Left lung (tissue), 10 donors: ENCODE measurements around the gene ARHGAP40. TPM values are rescaled to one million over a fixed set of nuclear protein-coding genes. Genes with fewer than 3 reads are reported as not detected.

Experiments used
- ATAC-seq: fragments of 200-7000 bp; cut with Tn5 transposase; one replicate; pipeline ENCODE4 v1.9.1; 2020; ENCODE audit warnings: moderate library complexity
- DNase-seq, 4 donors: peaks; one replicate each; pipeline ENCODE4 v3.0.0-alpha.2; 2013 to 2020
- H3K27ac ChIP-seq, 2 donors: fragments of 200-600 bp; sonication (generic) in 1 of 2; one replicate each; pipeline versions ENCODE4 v1.5.0 to v1.8.0; 2020 to 2021
- H3K27me3 ChIP-seq, 2 donors: fragments of 200-600 bp; sonication (generic) in 1 of 2; one replicate each; pipeline versions ENCODE4 v1.5.0 to v1.8.0; 2020 to 2021
- H3K36me3 ChIP-seq, 2 donors: fragments of 200-600 bp; sonication (generic) in 1 of 2; one replicate each; pipeline versions ENCODE4 v1.5.0 to v1.8.0; 2020 to 2021
- H3K4me1 ChIP-seq, 2 donors: fragments of 200-600 bp; one replicate each; pipeline ENCODE4 v1.8.0; 2021
- H3K4me3 ChIP-seq, 2 donors: fragments of 200-600 bp; sonication (generic) in 1 of 2; one replicate each; pipeline versions ENCODE4 v1.5.0 to v1.8.0; 2020 to 2021; ENCODE audit warnings: mild to moderate bottlenecking in 1 of 2
- H3K9me3 ChIP-seq, 2 donors: fragments of 200-600 bp; sonication (generic) in 1 of 2; one replicate each; pipeline versions ENCODE4 v1.5.0 to v1.8.0; 2020 to 2021
- intact Hi-C, 2 donors: fragments of 100-400 bp; cut with DNase I; formaldehyde crosslinking; loops; one replicate each; pipeline versions ENCODE4 v1.11.2 to v1.14.2; 2022
- polyA plus RNA-seq, 6 donors: library from polyadenylated mRNA; unstranded; fragments of 120-200 nt; gene quantifications; one replicate each; pipeline ENCODE4 v1.2.1, GENCODE V29; 2013; ENCODE audit not compliant: insufficient read length in 6 of 6
- total RNA-seq, 2 donors: library from RNA; stranded (reverse); fragmentation: NEBNext Ultra II Directional; extraction: Animal tissue kit (Norgen Biotek cat#: 25700); gene quantifications; one replicate each; pipeline ENCODE4 v1.2.1, GENCODE V29; 2021
- TF ChIP-seq, protein P1 (sequence below), 2 donors: fragments of 200-600 bp; sonication (generic) in 1 of 2; IDR thresholded peaks; one replicate each; pipeline versions ENCODE4 v1.5.0 to v1.8.0; 2021; ENCODE audit warnings: antibody characterized with exemption in 2 of 2
- donor health status: DM: no; HTN: yes; CAD: no.
- donor health status: DM: no; HTN: no; CAD: no.

The ARHGAP40 gene
- total and polyA plus RNA-seq, 8 donors = 0.13 to 0.62 (median 0.44) TPM; not detected in 1

DNA sequence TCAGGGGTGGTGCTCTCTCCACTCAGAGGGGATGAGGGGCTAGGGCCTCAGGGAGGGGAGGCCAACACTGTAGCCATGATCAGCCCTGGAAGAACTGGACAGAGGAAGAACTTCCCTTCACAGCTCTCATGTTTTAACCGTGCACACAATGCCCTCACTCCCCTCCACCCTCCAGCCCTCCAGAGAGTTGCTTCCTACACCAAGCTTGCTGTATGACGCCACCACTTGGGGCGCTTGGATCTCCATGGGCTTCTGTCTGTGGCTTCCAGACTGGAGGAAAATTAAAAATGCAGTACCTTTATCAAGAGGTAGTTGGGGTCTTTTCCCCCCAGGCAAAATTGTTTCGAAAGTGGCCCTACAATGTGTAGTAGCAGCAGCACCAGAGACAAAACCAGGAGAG, 48.4 kb downstream of the ARHGAP40 start:
- peaks cover 8 to 84% of the 10 kb centered on the region in 2 donors for H3K27me3 ChIP-seq
- no peak for DNase-seq
- ATAC-seq = no peak
- H3K9me3 ChIP-seq = no peaks in the 10 kb centered on the region
- no peaks in the 10 kb centered on the region for H3K36me3 ChIP-seq
- peaks cover 6 to 9% of the 10 kb centered on the region in 2 donors for H3K4me1 ChIP-seq
- TF ChIP-seq, protein P1, sequence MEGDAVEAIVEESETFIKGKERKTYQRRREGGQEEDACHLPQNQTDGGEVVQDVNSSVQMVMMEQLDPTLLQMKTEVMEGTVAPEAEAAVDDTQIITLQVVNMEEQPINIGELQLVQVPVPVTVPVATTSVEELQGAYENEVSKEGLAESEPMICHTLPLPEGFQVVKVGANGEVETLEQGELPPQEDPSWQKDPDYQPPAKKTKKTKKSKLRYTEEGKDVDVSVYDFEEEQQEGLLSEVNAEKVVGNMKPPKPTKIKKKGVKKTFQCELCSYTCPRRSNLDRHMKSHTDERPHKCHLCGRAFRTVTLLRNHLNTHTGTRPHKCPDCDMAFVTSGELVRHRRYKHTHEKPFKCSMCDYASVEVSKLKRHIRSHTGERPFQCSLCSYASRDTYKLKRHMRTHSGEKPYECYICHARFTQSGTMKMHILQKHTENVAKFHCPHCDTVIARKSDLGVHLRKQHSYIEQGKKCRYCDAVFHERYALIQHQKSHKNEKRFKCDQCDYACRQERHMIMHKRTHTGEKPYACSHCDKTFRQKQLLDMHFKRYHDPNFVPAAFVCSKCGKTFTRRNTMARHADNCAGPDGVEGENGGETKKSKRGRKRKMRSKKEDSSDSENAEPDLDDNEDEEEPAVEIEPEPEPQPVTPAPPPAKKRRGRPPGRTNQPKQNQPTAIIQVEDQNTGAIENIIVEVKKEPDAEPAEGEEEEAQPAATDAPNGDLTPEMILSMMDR (IDR thresholded peaks at IDR 0.05) = no peak
- intact Hi-C loops = no loop called here
- H3K27ac ChIP-seq = no peak overlapping the region
- no peak overlapping the region for H3K4me3 ChIP-seq

DNA sequence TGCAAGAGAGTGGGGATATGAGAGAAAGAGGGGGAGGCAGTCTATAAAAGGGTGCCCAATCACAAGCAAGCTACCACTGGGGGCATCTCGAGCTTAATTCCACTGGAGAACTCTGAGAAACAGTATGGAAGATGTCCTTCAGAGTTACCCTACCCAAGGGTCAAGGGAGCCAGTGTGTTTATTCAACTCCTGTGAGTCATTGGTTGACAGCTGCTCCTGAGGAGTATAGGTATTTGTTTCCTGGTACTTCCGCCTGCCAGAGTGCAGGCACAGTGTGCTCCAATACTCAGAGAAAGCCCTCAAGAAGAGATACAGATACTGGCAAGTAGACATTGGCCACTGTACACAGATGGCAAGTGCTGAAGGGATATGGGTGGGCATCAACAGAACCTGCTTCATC, 49.5 kb downstream of the ARHGAP40 start:
- peaks cover 3 to 4% of the 10 kb centered on the region in 2 donors for H3K4me1 ChIP-seq
- no peak for ATAC-seq
- no peak overlapping the region for H3K4me3 ChIP-seq
- TF ChIP-seq, protein P1 (IDR thresholded peaks at IDR 0.05) = no peak
- no peak for DNase-seq
- H3K9me3 ChIP-seq = no peaks in the 10 kb centered on the region
- H3K27me3 ChIP-seq = peaks cover 0 to 84% of the 10 kb centered on the region in 2 donors
- no peaks in the 10 kb centered on the region for H3K36me3 ChIP-seq
- H3K27ac ChIP-seq = no peak overlapping the region
- intact Hi-C loops = no loop called here

DNA sequence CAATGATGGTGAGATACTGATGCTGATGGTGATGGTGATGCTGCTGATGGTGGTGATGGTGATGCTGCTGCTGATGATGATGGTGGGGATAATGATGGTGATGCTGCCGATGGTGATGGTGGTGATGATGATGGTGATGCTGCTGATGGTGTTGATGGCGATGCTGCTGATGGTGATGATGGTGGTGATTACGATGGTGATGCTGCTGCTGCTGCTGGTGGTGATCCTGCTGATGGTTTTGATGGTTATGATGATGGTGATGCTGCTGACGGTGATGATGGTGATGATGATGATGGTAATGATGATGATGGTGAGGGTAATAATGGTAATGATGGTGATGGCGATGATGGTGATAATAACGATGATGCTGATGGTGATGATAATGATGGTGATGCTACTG, 50.0 kb downstream of the ARHGAP40 start:
- intact Hi-C loops = no loop called here
- peaks cover 0 to 83% of the 10 kb centered on the region in 2 donors for H3K27me3 ChIP-seq
- H3K4me1 ChIP-seq = peaks cover 0 to under 1% of the 10 kb centered on the region in 2 donors

DNA sequence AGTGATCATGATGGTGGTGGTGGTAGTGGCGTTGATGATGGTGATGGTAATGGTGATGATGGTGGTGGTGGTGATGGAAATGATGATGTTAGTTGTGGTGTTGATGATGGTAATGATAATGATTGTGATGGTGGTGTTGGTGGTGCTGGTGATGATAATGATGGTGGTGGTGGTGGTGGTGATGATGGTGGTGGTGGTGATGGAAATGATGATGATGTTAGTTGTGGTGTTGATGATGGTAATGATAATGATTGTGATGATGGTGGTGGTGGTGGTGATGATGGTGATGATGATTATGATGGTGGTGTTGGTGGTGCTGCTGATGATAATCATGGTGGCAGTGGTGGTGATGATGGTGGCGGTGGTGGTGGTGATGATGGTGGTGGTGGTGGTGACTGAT, 51.4 kb downstream of the ARHGAP40 start:
- no peaks in the 10 kb centered on the region for H3K9me3 ChIP-seq
- intact Hi-C loops = no loop called here
- DNase-seq (no peak), ATAC-seq (no peak)
- H3K4me1 ChIP-seq = no peaks in the 10 kb centered on the region
- H3K4me3 ChIP-seq = no peak overlapping the region
- peaks cover 0 to 83% of the 10 kb centered on the region in 2 donors for H3K27me3 ChIP-seq
- TF ChIP-seq, protein P1 (IDR thresholded peaks at IDR 0.05) = no peak
- H3K27ac ChIP-seq = no peak overlapping the region
- no peaks in the 10 kb centered on the region for H3K36me3 ChIP-seq

More for the DNA sequence above, 50.0 kb downstream of the ARHGAP40 start:
- TF ChIP-seq, protein P1 (IDR thresholded peaks at IDR 0.05) = no peak
- ATAC-seq (no peak), DNase-seq (no peak)
- no peak overlapping the region for H3K27ac ChIP-seq
- no peaks in the 10 kb centered on the region for H3K9me3 ChIP-seq
- H3K4me3 ChIP-seq = no peak overlapping the region
- H3K36me3 ChIP-seq = no peaks in the 10 kb centered on the region

DNA sequence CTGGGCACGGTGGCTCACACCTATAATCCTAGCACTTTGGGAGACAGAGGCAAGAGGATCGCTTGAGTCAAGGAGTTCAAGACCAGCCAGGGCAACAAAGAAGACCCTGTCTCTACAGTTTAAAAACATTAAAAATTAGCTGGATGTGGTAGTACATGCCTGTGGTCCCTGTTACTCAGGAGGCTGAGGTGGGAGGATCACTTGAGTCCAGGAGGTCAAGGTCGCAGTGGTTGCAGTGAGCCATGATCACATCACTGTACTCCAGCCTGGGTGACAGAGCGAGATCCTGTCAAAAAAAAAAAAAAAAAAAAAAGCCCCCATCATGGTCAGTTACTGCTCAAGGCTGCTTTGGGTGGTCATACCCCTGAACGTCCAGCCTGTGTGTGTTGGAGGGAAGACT, 55.8 kb downstream of the ARHGAP40 start:
- Histone ChIP-seq H3K4me1 (no peaks in the 10 kb centered on the region), H3K9me3 (no peaks in the 10 kb centered on the region), H3K4me3 (no peak overlapping the region), H3K36me3 (no peaks in the 10 kb centered on the region), H3K27ac (no peak overlapping the region), H3K27me3 (peaks cover 0 to 68% of the 10 kb centered on the region in 2 donors)
- intact Hi-C loops = no loop called here
- TF ChIP-seq, protein P1 (IDR thresholded peaks at IDR 0.05) = no peak
- DNase-seq (no peak), ATAC-seq (no peak)
